GM13977 (cell line): ENCODE results near the gene SFMBT2.

Experiments used
- DNase-seq: peaks from one replicate; pipeline ENCODE4 v3.0.0; 2012; ENCODE audit warnings: low spot score
- in situ Hi-C: fragments of 300-500 bp; cut with MboI; formaldehyde crosslinking; loops from one replicate; pipeline ENCODE4 v1.12.0; 2022; ENCODE audit warnings: low sequenced_read_pairs, low pct_unique_long_range_greater_than_20kb, mixed read lengths, inconsistent platforms; ENCODE audit not compliant: unreplicated experiment
- TF ChIP-seq, protein P1 (sequence below): IDR thresholded peaks from 2 replicates; pipeline ENCODE4 v1.5.1; 2012; ENCODE audit warnings: mild to moderate bottlenecking, control low read depth; ENCODE audit not compliant: insufficient read depth; ENCODE audit errors: extremely low read depth, missing control alignments

Gene SFMBT2

DNA sequence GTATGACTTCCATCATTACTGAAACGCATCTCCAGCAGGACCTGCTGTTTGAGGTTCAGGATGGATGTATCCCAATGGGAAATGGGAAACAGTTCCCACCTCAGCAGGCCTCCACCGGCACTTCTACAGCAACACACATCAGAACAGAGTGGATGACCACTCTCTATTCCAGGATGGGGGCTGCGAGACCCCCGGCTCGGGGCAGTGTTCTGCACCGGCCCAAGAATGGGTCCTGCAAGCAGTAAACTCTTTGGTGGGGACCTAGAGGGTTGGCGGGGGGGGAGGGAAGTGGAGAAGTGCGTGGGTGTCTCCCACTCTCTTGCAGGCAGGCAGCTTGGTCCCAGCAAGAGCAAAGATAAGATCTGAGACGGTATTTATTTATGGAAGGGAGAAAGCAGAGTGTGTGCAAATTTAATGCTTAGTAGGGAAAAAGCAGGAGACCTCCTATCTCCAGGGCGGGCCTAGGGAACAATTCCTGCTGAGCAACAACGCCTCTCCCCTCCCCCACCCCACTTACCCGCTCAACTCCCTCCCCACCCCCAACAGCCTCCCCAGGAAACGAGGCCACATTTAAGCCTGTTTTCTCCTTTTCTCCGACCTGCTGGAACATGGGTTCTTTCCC, 4.0 kb downstream of the SFMBT2 start:
- DNase-seq: no peak
- TF ChIP-seq, protein P1, sequence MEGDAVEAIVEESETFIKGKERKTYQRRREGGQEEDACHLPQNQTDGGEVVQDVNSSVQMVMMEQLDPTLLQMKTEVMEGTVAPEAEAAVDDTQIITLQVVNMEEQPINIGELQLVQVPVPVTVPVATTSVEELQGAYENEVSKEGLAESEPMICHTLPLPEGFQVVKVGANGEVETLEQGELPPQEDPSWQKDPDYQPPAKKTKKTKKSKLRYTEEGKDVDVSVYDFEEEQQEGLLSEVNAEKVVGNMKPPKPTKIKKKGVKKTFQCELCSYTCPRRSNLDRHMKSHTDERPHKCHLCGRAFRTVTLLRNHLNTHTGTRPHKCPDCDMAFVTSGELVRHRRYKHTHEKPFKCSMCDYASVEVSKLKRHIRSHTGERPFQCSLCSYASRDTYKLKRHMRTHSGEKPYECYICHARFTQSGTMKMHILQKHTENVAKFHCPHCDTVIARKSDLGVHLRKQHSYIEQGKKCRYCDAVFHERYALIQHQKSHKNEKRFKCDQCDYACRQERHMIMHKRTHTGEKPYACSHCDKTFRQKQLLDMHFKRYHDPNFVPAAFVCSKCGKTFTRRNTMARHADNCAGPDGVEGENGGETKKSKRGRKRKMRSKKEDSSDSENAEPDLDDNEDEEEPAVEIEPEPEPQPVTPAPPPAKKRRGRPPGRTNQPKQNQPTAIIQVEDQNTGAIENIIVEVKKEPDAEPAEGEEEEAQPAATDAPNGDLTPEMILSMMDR: no peak
- in situ Hi-C loops: loop anchor here (25.0 kb wide), 1 partner anchor 745 kb away; no protein-coding TSS in a partner anchor

DNA sequence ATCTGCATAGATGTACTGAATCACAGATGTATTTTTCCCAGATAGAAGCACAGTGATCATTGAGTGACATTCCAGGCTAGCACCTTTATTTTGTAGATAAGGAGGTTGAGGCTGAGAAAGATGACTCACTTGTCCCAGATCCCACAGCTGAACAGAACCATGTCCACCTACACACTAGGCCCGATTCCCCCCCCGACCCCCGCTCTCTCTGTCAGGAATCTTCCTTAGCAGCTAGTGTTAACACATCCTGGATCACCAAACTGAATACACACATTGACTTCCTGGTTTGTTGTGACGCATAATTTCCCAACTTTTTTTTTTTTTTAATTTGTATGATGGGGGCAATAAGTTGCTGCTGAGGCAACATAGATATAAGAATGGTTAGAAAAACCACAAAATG, 5.2 kb downstream of the SFMBT2 start:
- TF ChIP-seq, protein P1: no peak
- no peak for DNase-seq
- in situ Hi-C loops: loop anchor here (25.0 kb wide), 1 partner anchor 743 kb away; no protein-coding TSS in a partner anchor

DNA sequence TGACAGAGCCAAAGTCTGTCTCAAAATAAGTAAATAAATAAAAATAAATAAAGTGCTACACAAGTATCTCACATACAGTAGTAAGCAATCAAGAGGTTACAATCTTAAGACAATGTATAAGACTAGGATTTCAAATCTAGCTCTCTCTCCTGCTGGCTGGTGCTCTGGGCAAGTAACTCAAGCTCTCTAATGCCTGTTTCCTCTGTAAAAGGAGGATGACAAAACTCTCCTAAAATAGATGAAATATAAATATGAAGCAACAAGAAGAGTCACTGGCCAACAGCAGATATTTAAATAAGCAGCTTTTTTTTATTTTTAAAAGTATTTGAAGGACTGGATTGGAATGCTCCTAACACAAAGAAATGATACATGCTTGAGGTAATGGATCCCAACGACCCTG, 7.2 kb downstream of the SFMBT2 start:
- in situ Hi-C loops: loop anchor here (25.0 kb wide), 1 partner anchor 741 kb away; no protein-coding TSS in a partner anchor
- DNase-seq: no peak
- TF ChIP-seq, protein P1: no peak

DNA sequence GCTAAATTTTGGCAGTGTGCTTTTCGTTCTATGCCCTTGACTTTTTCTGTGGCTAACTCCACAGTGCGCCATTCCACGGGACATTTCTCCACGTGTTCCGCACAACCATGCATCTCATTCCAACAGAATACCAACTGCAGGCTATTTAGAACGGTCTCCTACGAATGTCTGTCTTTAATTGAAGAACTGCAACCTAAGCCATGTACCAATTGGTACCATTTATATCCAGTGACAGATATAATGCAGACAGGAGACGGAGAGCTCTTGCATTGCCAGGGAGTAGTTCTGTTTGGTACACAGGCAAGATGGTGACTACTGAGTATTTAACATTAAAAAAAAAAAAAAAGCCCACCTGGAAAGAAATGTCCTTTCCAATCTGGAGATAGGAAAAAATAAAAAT, 9.1 kb downstream of the SFMBT2 start:
- no peak for DNase-seq
- in situ Hi-C loops: loop anchor here (25.0 kb wide), 1 partner anchor 739 kb away; no protein-coding TSS in a partner anchor
- TF ChIP-seq, protein P1: no peak

DNA sequence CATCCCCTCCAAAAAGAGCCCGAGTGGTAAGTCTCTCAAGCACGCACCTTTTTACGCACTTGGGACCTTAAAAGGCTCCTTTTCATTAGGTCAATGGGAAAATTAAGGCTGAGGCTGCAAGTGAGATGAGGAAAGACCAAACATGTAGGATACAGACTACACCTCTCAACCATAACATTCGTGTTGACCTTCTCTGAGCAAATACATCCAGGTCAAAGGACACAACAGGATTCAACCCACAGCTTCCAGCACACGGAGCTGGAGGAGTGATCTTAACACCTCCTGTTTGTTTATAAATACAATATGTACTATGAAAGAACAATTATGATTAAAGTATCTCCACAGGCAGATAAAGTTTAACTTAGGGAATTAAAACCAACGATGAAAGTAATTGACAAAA, 9.7 kb downstream of the SFMBT2 start:
- in situ Hi-C loops: loop anchor here (25.0 kb wide), 1 partner anchor 739 kb away; no protein-coding TSS in a partner anchor

DNA sequence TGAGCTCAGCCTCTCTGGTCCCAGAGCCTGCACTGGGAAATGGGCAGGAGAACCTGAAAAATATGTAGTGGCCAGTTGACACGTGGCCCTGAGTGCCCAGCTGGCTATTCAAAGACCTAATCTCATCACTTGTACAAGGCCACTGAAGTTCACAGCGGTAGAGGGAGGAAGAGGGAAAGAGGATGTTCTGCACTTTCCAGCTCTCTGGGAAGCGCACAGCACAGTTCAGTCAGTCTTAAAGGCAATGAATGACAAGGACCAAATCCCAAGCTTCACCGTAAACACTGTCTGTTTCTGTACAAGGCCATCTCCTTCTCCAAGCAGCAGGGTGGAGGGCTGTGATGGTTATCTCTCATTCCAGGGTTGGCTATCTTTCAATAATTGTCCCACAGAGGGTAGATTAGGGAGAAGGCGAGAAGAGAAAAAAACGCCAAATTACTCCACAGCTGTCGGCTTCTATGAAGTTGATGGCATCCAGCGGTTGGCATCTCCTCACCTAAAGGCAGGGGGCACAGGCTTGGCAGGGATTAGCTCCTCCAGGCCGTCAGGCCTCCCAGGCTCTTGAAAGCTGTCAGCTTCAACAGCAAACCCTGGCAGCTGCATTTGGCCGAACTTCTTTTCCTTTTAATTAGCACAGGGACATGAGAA, 10.6 kb downstream of the SFMBT2 start:
- in situ Hi-C loops: loop anchor here (25.0 kb wide), 1 partner anchor 738 kb away; no protein-coding TSS in a partner anchor
- TF ChIP-seq, protein P1: no peak
- no peak for DNase-seq

More for the DNA sequence above, 9.7 kb downstream of the SFMBT2 start:
- no peak for DNase-seq
- TF ChIP-seq, protein P1: no peak
